Fibroblast of lung (primary cell): Measurements from ENCODE around the gene SMDT1.

Experiments
- CTCF ChIP-seq, 2 donors: IDR thresholded peaks in 1 of 2; conservative IDR thresholded peaks in 1 of 2; 1 replicate in 1 of 2; 2 replicates in 1 of 2; pipeline ENCODE4 v1.5.1; 2011 to 2012; ENCODE audit warnings: low read length in 2 of 2, control low read depth in 1 of 2, inconsistent platforms in 1 of 2, low read depth in 1 of 2, mild to moderate bottlenecking in 1 of 2
- EZH2 ChIP-seq: IDR thresholded peaks from 2 replicates; pipeline ENCODE4 v1.5.1; 2012; ENCODE audit warnings: low read length, control low read depth, mild to moderate bottlenecking; ENCODE audit errors: missing control alignments

DNA sequence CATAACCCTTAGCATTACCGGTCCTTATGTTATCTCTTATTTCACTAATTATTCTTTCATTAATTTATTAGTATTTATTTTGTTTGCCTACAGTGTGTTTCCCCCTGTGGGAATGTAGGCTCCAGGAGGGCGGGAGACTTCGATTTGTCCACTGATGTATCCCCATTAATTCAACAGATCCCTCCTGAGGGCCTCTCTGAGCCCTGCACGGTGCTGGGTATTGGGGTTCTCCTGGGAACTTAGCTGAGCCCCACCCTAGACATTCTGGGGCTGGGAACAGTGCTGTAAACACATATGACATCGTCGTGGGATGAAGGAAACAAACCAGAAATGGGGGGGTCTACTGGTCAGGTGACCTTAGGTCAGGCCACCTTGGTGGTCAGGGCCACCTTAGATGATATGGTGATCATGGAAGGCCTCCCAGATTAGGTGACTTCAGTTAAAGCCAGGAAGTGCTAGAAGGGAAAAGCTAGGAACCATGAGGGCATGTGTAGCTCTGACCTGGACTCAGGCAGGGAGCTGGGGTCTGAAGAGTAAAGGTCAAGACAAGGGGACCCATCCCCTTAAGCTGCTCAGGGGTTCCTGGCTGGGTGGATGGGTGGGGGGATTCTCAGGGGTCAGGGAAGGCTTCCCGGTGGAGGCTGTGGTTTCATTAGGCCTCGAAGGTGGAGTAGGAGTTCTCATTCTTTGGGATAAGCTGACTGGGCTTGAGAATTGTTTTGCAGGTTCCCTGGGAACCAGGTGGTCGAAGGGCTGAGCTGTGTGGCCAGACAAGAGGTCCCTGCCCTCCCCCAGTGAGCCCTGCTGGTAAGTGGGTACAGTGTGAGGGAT, 4.4 kb upstream of the SMDT1 start:
- TF ChIP-seq CTCF (conservative IDR thresholded peaks at IDR 0.05 in 1 of 2, IDR thresholded peaks at IDR 0.05 in 1 of 2; ENCODE audit: low read depth in 1 of 2, low read length in 2 of 2): no peak
- no peak for TF ChIP-seq EZH2
